Activated CD8-positive, alpha-beta T cell treated with anti-CD3 and anti-CD28 coated beads for 36 hours (primary cell): ENCODE data around the gene PPEF2. TPM values are rescaled to one million over a fixed set of nuclear protein-coding genes. Genes with fewer than 3 reads are reported as not detected.
"Not testable (repeated sequence)": the region's sequence is repeated elsewhere in the genome, so short reads cannot be mapped to it uniquely, and the experiment has no call there.

Experiments used
- ATAC-seq: fragments of 200-7000 bp; cut with Tn5 transposase; one replicate; pipeline ENCODE4 v1.10.0; 2021; ENCODE audit warnings: mild to moderate bottlenecking, moderate library complexity
- CTCF ChIA-PET: fragments of 350-600 bp; sonication (Branson Sonifier 250); formaldehyde crosslinking; loops from one replicate; lab custom pipeline; 2021; ENCODE audit warnings: antibody characterized with exemption; lab: Charles Lee
- POLR2A ChIA-PET: fragments of 350-600 bp; sonication (Branson Sonifier 250); formaldehyde crosslinking; loops from one replicate; lab custom pipeline; 2021; ENCODE audit warnings: antibody characterized with exemption; lab: Charles Lee
- DNase-seq: peaks from one replicate; pipeline ENCODE4 v3.0.0-alpha.2; 2020
- H3K27ac Mint-ChIP-seq: one replicate; pipeline ENCODE4 v1.8.0; 2021; ENCODE audit warnings: mild to moderate bottlenecking, mixed read lengths
- H3K27me3 Mint-ChIP-seq: one replicate; pipeline ENCODE4 v1.8.0; 2021; ENCODE audit warnings: mixed read lengths
- H3K36me3 Mint-ChIP-seq: one replicate; pipeline ENCODE4 v1.8.0; 2021; ENCODE audit warnings: low read depth, mixed read lengths
- H3K4me1 Mint-ChIP-seq: one replicate; pipeline ENCODE4 v1.8.0; 2021; ENCODE audit warnings: low read depth, mixed read lengths
- H3K4me3 Mint-ChIP-seq: one replicate; pipeline ENCODE4 v1.8.0; 2021; ENCODE audit warnings: mild to moderate bottlenecking, moderate library complexity, mixed read lengths
- H3K9me3 Mint-ChIP-seq: one replicate; pipeline ENCODE4 v1.8.0; 2021; ENCODE audit warnings: mixed read lengths
- intact Hi-C: fragments of 100-400 bp; cut with micrococcal nuclease; formaldehyde crosslinking; loops from one replicate; pipeline ENCODE4 v1.10.0; 2022
- total RNA-seq, 2 experiments: library from RNA; stranded (reverse); gene quantifications; one replicate each; pipeline ENCODE4 v1.2.3, GENCODE V29; 2021
- TF ChIP-seq, protein P1 (sequence below): fragments of 200-600 bp; IDR thresholded peaks from one replicate; pipeline ENCODE4 v1.8.0; 2022; ENCODE audit warnings: antibody characterized with exemption, mild to moderate bottlenecking

PPEF2 gene
- total RNA-seq, 2 experiments from 2014 or later = 0.11 to 0.25 TPM

DNA sequence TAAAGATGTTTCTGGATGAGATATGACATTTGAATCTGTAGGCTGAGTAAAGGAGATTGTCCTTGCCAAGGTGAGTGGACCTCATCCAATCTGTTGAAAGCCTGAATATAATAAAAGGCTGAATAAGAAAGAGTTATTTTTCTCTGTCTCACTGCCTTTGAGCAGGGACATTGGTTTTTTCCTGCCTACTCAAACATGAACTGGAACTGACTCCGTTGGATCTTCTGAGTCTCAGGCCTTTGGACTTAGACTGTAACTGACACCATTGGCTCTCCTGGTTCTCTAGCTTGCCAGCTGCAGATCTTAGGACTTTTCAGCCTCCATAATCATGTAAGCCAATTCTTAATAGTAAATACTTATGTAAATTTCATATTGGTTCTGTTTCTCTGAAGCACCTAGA, 43.5 kb downstream of the PPEF2 start:
- ChIA-PET CTCF (interaction anchor here (0.7 kb wide), 1 partner anchor 11 kb away, joined by 3 read pairs; no protein-coding TSS in a partner anchor), POLR2A (no interaction called here)
- TF ChIP-seq, protein P1, sequence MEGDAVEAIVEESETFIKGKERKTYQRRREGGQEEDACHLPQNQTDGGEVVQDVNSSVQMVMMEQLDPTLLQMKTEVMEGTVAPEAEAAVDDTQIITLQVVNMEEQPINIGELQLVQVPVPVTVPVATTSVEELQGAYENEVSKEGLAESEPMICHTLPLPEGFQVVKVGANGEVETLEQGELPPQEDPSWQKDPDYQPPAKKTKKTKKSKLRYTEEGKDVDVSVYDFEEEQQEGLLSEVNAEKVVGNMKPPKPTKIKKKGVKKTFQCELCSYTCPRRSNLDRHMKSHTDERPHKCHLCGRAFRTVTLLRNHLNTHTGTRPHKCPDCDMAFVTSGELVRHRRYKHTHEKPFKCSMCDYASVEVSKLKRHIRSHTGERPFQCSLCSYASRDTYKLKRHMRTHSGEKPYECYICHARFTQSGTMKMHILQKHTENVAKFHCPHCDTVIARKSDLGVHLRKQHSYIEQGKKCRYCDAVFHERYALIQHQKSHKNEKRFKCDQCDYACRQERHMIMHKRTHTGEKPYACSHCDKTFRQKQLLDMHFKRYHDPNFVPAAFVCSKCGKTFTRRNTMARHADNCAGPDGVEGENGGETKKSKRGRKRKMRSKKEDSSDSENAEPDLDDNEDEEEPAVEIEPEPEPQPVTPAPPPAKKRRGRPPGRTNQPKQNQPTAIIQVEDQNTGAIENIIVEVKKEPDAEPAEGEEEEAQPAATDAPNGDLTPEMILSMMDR = no peak
- H3K27me3 Mint-ChIP-seq = no peaks in the 10 kb centered on the region
- DNase-seq (no peak), ATAC-seq (no peak)
- H3K9me3 Mint-ChIP-seq = peaks cover 3% of the 10 kb centered on the region
- no peaks in the 10 kb centered on the region for H3K36me3 Mint-ChIP-seq
- no peaks in the 10 kb centered on the region for H3K4me1 Mint-ChIP-seq
- intact Hi-C loops = no loop called here
- H3K4me3 Mint-ChIP-seq = no peak overlapping the region
- no peak overlapping the region for H3K27ac Mint-ChIP-seq

DNA sequence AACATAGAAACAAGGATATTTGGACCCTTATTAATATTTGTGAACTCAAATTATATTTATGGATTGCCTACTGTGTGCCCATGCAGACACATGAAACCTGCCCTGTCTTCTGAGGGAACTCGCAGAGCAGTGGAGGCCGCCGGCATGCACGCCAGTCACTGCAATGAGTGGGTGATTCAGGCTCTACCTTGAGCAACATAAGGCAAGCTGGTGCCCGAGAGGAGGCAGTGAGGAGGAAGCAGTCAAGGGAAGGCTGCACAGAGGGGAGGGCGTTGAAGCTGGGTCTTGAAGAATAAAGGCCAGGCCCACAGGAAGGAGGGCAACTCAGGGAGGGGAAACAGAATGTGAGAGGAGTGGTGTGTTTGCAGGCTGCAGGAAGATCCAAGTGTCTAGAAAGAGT, 52.8 kb downstream of the PPEF2 start:
- intact Hi-C loops = loop anchor here (5.0 kb wide), 1 partner anchor 142 kb away; no protein-coding TSS in a partner anchor
- Mint-ChIP-seq H3K27me3 (peaks cover 9% of the 10 kb centered on the region), H3K36me3 (no peaks in the 10 kb centered on the region), H3K4me3 (no peak overlapping the region), H3K4me1 (peaks cover 12% of the 10 kb centered on the region), H3K27ac (no peak overlapping the region), H3K9me3 (no peaks in the 10 kb centered on the region)
- ChIA-PET POLR2A (no interaction called here), CTCF (interaction anchor here (0.6 kb wide), 1 partner anchor 46 kb away, joined by 3 read pairs; no protein-coding TSS in a partner anchor)
- TF ChIP-seq, protein P1 = no peak
- peak; percentile 5 for DNase-seq
- no peak for ATAC-seq

DNA sequence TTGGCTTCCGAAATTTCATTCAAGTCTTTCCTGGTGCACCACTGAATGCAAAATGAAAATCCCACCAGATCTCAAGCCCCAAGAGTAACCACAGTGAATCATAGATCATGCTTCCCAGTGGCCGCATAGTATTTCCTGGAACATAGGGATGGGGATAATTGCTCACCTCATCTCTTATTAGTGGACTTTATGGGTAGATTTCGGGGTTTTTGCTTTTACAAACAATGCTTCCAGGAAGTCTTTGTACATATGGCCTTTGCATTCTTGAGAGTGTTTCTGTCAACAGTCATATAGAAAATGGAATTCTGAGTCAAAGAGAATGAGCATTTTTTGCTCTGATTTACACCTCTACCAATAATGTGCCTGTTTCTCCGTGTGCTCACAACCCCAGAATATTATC, 53.4 kb downstream of the PPEF2 start:
- intact Hi-C loops = loop anchor here (5.0 kb wide), 1 partner anchor 142 kb away; no protein-coding TSS in a partner anchor
- ATAC-seq (peak; percentile 22), DNase-seq (no peak)

DNA sequence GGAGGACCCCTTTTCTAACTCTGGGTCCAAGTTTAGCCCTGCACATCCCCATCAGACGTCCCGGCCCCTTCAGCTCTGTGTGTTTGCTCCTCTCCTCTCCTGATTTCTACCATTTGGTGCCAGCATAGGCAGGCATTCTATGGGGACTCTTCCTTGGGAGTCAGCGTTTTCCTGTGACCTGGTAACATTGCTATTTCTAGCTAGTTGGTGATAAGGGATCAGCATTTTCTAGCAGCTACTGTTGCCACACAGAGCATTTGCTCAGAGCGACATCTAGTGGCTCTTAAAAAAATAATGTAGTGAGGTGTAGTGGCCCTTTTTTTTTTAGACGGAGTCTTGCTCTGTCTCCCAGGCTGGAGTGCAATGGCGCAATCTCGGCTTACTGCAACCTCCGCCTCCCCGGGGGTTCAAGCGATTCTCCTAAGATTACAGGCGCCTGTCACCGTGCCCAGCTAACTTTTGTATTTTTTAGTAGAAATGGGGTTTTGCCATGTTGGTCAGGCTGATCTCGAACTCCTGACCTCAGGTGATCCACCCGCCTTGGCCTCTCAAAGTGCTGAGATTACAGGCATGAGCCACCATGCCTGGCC, 54.0 kb downstream of the PPEF2 start:
- intact Hi-C loops = loop anchor here (5.0 kb wide), 1 partner anchor 141 kb away; no protein-coding TSS in a partner anchor
- H3K4me1 Mint-ChIP-seq = peaks cover 12% of the 10 kb centered on the region
- H3K27me3 Mint-ChIP-seq, H3K4me3 Mint-ChIP-seq, H3K36me3 Mint-ChIP-seq, POLR2A ChIA-PET, H3K27ac Mint-ChIP-seq, H3K9me3 Mint-ChIP-seq: not testable (repeated sequence)
- CTCF ChIA-PET = interaction anchor here (0.6 to 1.7 kb wide), 36 partner anchors 8 to 333 kb away, joined by 3 to 13 read pairs (median 4); partner anchors contain the start of genes CDKL2 and USO1
- DNase-seq (peak; percentile 31), ATAC-seq (peak; percentile 88)
- TF ChIP-seq, protein P1 = peak; percentile 76

More for the DNA sequence above, 53.4 kb downstream of the PPEF2 start:
- H3K9me3 Mint-ChIP-seq = no peaks in the 10 kb centered on the region
- CTCF ChIA-PET = interaction anchor here (0.6 to 1.7 kb wide), 13 partner anchors 10 to 147 kb away, joined by 3 to 13 read pairs (median 3); no protein-coding TSS in a partner anchor
- H3K4me1 Mint-ChIP-seq = peaks cover 12% of the 10 kb centered on the region
- no peaks in the 10 kb centered on the region for H3K36me3 Mint-ChIP-seq
- H3K27ac Mint-ChIP-seq = no peak overlapping the region
- TF ChIP-seq, protein P1 = no peak
- H3K27me3 Mint-ChIP-seq = peaks cover 9% of the 10 kb centered on the region
- H3K4me3 Mint-ChIP-seq = no peak overlapping the region
- POLR2A ChIA-PET = no interaction called here

DNA sequence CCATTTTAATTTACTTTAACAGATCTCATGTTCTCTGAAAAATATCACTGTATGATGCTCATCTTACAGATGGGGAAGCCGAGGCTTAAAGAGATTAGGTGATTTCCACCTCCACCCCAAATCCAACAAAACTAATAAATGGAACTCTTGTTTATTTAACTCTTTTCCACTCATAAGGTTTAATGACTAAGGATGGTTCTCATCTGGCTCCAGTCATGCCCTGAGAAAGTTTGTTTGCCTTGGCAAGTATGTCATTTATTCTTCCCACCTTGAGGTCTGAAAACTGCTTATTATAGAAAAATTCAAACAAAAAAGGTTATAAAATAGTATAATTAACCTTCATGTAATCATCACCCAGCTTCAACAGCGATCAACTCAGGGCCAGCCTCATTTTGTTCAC, 56.3 kb downstream of the PPEF2 start:
- peaks cover 3% of the 10 kb centered on the region for H3K27me3 Mint-ChIP-seq

More for the DNA sequence above, 56.3 kb downstream of the PPEF2 start:
- Mint-ChIP-seq H3K4me1 (peaks cover 12% of the 10 kb centered on the region), H3K4me3 (no peak overlapping the region), H3K9me3 (no peaks in the 10 kb centered on the region), H3K27ac (no peak overlapping the region), H3K36me3 (no peaks in the 10 kb centered on the region)
- intact Hi-C loops = loop anchor here (5.0 kb wide), 1 partner anchor 139 kb away; no protein-coding TSS in a partner anchor
- ChIA-PET CTCF (interaction anchor here (0.8 kb wide), 1 partner anchor 122 kb away, joined by 3 read pairs; the partner anchor contains the start of gene USO1), POLR2A (no interaction called here)
- DNase-seq (no peak), ATAC-seq (no peak)
- TF ChIP-seq, protein P1 = no peak
